A673 (cell line): ENCODE results near the gene ZNF57. TPM values are rescaled to one million over a fixed set of nuclear protein-coding genes. Genes with fewer than 3 reads are reported as not detected.
"Not testable (repeated sequence)": the region's sequence is repeated elsewhere in the genome, so short reads cannot be mapped to it uniquely, and the experiment has no call there.

Experiments used
- BruUV-seq: library from RNA; stranded (reverse); fragments of 400-500 nt; replicated peaks from 2 replicates; lab custom pipeline; 2021; lab: Mats Ljungman, UMichigan
- CTCF ChIA-PET: fragments of 300-600 bp; sonication (Branson Sonifier 250); formaldehyde crosslinking; loops from one replicate; lab custom pipeline; 2022; ENCODE audit warnings: antibody characterized with exemption; lab: Charles Lee
- POLR2A ChIA-PET: fragments of 300-600 bp; sonication (Branson Sonifier 250); formaldehyde crosslinking; loops from one replicate; lab custom pipeline; 2022; ENCODE audit warnings: antibody characterized with exemption; ENCODE audit not compliant: low non-redundant PET; lab: Charles Lee
- DNase-seq: peaks from one replicate; pipeline ENCODE4 v3.0.0-alpha.2; 2015; ENCODE audit warnings: low spot score
- H3K27ac ChIP-seq: fragments of 200-600 bp; sonication (generic); 2 replicates; pipeline ENCODE4 v1.5.1; 2016; ENCODE audit warnings: mixed run types, low read depth, mild to moderate bottlenecking, mixed read lengths, antibody characterized with exemption, low read length; ENCODE audit not compliant: poor library complexity, severe bottlenecking
- H3K27me3 ChIP-seq: fragments of 200-600 bp; sonication (generic); replicated peaks from 2 replicates; pipeline ENCODE4 v1.6.1; 2017; ENCODE audit warnings: mixed run types, low read depth, mild to moderate bottlenecking, mixed read lengths, antibody characterized with exemption, low read length; ENCODE audit not compliant: insufficient read depth, poor library complexity
- H3K36me3 ChIP-seq: fragments of 200-600 bp; sonication (generic); 2 replicates; pipeline ENCODE4 v1.6.1; 2016; ENCODE audit warnings: mixed run types, mild to moderate bottlenecking, mixed read lengths, antibody characterized with exemption, low read length; ENCODE audit not compliant: insufficient read depth, poor library complexity, severe bottlenecking
- H3K4me1 ChIP-seq: fragments of 200-600 bp; sonication (generic); 2 replicates; pipeline ENCODE4 v1.6.1; 2017; ENCODE audit warnings: mixed run types, mild to moderate bottlenecking, mixed read lengths, antibody characterized with exemption, low read length; ENCODE audit not compliant: insufficient read depth, poor library complexity, severe bottlenecking
- H3K4me3 ChIP-seq: fragments of 200-600 bp; sonication (generic); 2 replicates; pipeline ENCODE4 v1.5.1; 2016; ENCODE audit warnings: low read depth, mixed run types, mild to moderate bottlenecking, mixed read lengths, low read length; ENCODE audit not compliant: poor library complexity, severe bottlenecking
- H3K9me3 ChIP-seq: fragments of 200-600 bp; sonication (generic); 2 replicates; pipeline ENCODE4 v1.6.1; 2016; ENCODE audit warnings: mixed run types, low read depth, mild to moderate bottlenecking, mixed read lengths, antibody characterized with exemption, low read length; ENCODE audit not compliant: poor library complexity, severe bottlenecking
- EZH2 ChIP-seq: fragments of 200-600 bp; sonication (generic); IDR thresholded peaks from 2 replicates; pipeline ENCODE4 v1.6.1; 2017; ENCODE audit warnings: borderline replicate concordance, low read depth, mild to moderate bottlenecking, mixed read lengths, antibody characterized with exemption, low read length; ENCODE audit not compliant: poor library complexity, severe bottlenecking
- intact Hi-C: fragments of 100-400 bp; cut with micrococcal nuclease; formaldehyde crosslinking; loops from one replicate; pipeline ENCODE4 v1.10.0; 2022; ENCODE audit not compliant: unreplicated experiment
- total RNA-seq: library from RNA; stranded (reverse); gene quantifications from 2 replicates; pipeline ENCODE4 v1.2.3, GENCODE V29; 2021
- TF ChIP-seq, protein P1 (sequence below): fragments of 300-800, 200-600 bp; sonication (generic); conservative IDR thresholded peaks from 2 replicates; pipeline ENCODE4 v1.5.1; 2017; ENCODE audit warnings: low read depth, mild to moderate bottlenecking, antibody characterized with exemption, low read length, moderate library complexity, mixed read lengths

The ZNF57 gene
- total RNA-seq, 1 experiment from 2014 or later, result 5.1 TPM

DNA sequence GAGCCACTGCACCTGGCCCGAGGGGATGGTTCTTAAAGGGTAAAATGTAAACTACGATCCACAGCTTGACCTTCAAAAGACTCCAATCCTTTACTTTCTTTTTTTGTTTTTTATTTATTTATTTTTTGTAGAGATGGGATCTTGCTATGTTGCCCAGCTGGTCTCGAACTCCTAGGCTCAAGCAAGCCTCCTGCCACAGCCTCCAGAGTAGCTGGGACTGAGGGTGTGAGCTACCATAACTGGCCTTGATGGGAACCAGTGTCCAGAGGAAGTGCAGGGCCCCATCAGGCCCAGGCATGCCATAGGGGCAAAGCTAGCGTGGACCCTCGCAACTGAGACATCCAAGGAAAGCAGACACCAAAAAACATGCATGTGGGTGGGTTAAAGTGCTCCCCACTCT is 62.4 kb downstream of the ZNF57 start:
- Histone ChIP-seq H3K27me3 (no peaks in the 10 kb centered on the region), H3K27ac (no peak overlapping the region), H3K4me1 (no peaks in the 10 kb centered on the region), H3K9me3 (no peaks in the 10 kb centered on the region), H3K36me3 (no peaks in the 10 kb centered on the region), H3K4me3 (no peak overlapping the region)
- intact Hi-C loops, result no loop called here
- POLR2A ChIA-PET, result no interaction called here
- CTCF ChIA-PET, result interaction anchor here (1.1 to 2.0 kb wide), 2 partner anchors 141 to 146 kb away, joined by 4 to 11 read pairs; no protein-coding TSS in a partner anchor
- no peak for DNase-seq
- no TSS peak for BruUV-seq
- TF ChIP-seq, protein P1, sequence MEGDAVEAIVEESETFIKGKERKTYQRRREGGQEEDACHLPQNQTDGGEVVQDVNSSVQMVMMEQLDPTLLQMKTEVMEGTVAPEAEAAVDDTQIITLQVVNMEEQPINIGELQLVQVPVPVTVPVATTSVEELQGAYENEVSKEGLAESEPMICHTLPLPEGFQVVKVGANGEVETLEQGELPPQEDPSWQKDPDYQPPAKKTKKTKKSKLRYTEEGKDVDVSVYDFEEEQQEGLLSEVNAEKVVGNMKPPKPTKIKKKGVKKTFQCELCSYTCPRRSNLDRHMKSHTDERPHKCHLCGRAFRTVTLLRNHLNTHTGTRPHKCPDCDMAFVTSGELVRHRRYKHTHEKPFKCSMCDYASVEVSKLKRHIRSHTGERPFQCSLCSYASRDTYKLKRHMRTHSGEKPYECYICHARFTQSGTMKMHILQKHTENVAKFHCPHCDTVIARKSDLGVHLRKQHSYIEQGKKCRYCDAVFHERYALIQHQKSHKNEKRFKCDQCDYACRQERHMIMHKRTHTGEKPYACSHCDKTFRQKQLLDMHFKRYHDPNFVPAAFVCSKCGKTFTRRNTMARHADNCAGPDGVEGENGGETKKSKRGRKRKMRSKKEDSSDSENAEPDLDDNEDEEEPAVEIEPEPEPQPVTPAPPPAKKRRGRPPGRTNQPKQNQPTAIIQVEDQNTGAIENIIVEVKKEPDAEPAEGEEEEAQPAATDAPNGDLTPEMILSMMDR, result no peak
- TF ChIP-seq EZH2, result no peak

DNA sequence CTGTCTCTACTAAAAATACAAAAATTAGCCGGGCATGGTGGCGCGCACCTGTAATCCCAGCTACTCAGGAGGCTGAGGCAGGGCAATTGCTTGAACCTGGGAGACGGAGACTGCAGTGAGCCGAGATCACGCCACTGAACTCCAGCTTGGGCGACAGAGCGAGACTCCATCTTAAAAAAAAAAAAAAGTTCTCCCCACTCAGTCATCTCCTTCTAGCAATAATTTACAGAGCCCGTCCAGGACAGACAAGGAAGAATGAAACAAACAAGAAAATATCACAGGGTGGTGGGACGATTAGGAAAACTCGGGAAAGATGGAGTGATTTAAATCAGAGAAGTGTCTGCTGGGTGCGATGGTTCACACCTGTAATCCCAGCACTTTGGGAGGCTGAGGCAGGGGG is 62.9 kb downstream of the ZNF57 start:
- H3K4me1 ChIP-seq, H3K4me3 ChIP-seq, DNase-seq, POLR2A ChIA-PET, H3K9me3 ChIP-seq, H3K27ac ChIP-seq, H3K36me3 ChIP-seq, intact Hi-C loops, BruUV-seq, H3K27me3 ChIP-seq: not testable (repeated sequence)
- CTCF ChIA-PET, result interaction anchor here (2.0 kb wide), 1 partner anchor 140 kb away, joined by 11 read pairs; no protein-coding TSS in a partner anchor

DNA sequence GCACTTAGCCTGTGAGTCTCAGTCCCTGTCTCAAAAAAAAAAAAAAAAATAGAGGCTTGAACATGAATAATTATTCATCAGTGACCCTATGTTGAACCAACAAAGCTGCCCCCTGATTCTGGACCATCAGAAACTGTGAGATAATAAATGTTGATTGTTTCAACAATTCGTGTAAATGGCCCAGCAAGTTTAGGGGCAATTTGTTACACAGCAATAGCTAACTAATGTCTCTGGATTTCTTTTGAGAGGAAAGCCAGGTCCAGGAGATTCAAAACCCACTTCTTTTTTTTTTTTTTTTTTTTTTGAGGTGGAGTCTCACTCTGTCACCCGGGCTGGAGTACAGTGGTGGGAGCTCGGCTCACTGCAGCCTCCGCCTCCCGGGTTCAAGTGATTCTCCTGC is 64.1 kb downstream of the ZNF57 start:
- H3K27me3 ChIP-seq, result no peaks in the 10 kb centered on the region
- H3K4me1 ChIP-seq, result peaks cover 5% of the 10 kb centered on the region
- no TSS peak for BruUV-seq
- no peaks in the 10 kb centered on the region for H3K36me3 ChIP-seq
- no peak for TF ChIP-seq EZH2
- TF ChIP-seq, protein P1, result no peak
- POLR2A ChIA-PET, result interaction anchor here (0.7 kb wide), 1 partner anchor 135 kb away, joined by 5 read pairs; no protein-coding TSS in a partner anchor
- intact Hi-C loops, result no loop called here
- H3K9me3 ChIP-seq, result no peaks in the 10 kb centered on the region
- no peak overlapping the region for H3K4me3 ChIP-seq
- no peak overlapping the region for H3K27ac ChIP-seq
- CTCF ChIA-PET, result interaction anchor here (0.7 kb wide), 1 partner anchor 267 kb away, joined by 3 read pairs; no protein-coding TSS in a partner anchor
- DNase-seq, result no peak

DNA sequence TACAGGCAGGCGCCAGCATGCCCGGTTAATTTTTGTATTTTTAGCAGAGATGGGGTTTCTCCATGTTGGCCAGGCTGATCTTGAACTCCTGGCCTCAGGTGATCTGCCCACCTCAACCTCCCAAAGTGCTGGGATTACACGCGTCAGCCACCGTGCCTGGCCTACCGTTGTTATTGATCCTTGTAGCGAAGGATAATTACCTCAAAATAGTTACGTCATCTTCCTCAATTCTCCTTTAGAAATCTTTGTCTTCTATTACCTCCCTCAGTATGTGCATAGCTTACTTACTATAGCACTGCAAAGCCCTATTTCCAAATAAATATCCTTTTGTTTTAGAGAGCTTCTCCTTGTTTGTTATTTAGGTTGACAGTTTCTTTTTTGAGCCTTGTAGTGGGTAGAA is 67.2 kb downstream of the ZNF57 start:
- BruUV-seq, result no TSS peak
- Histone ChIP-seq H3K36me3 (no peaks in the 10 kb centered on the region), H3K4me3 (no peak overlapping the region), H3K9me3 (no peaks in the 10 kb centered on the region), H3K27me3 (no peaks in the 10 kb centered on the region), H3K27ac (no peak overlapping the region), H3K4me1 (peaks cover 5% of the 10 kb centered on the region)
- ChIA-PET POLR2A (no interaction called here), CTCF (no interaction called here)
- TF ChIP-seq, protein P1, result no peak
- no peak for TF ChIP-seq EZH2
- no peak for DNase-seq
- intact Hi-C loops, result no loop called here
